GDM1 (cell line): ENCODE data around the gene DNAJB2.
"Not testable (repeated sequence)": the region's sequence is repeated elsewhere in the genome, so short reads cannot be mapped to it uniquely, and the experiment has no call there.

ENCODE experiments used
- DNase-seq: peaks from one replicate; lab custom pipeline; 2025; lab: John Stamatoyannopoulos, UW

DNAJB2 gene

DNA sequence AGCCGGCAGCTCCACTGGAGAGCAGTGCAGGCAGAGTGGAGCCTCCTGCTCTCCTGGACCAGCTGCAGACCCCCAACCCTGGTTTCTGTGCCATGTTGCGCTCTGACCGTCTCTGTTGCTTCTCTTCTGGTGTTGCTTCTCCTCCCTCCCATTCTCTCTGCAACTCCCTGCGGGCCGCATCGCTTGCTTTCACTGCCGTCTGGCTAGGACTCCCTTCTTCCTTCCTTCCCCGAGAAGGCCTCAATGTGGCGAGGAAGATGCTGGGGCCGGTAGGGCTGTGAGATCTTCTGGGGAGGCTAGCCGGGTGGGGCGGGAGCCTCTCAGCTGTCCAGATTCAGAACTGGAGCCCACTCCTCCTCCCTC lies 6.2 kb downstream of the DNAJB2 start:
- DNase-seq, result no peak

DNA sequence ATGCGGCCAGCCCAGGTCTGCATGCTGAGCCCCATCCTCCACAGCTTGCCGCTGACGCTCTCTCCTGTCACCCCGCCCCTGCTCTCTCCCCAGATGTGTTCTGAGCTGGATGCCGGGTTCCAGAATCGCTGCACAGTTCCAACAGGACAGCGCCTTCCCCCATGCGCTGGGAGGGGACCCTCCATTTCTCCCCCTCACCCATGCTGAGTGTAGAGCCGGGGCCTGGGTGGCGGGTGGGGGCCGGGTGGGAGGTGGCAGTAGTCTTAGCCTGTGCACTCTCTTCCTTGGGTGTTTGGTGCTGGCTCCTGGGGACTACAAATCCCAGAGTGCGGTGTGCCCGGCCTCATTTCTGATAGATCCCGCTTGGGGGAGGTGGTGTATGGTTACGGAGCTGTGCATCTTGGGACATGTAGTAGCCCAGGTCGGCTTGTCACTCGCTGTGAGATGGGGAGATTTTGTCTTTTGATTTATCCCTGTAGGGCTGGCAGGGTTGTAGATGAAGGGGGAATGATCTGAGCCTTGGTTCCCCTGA lies 6.8 kb downstream of the DNAJB2 start:
- DNase-seq, result no peak

DNA sequence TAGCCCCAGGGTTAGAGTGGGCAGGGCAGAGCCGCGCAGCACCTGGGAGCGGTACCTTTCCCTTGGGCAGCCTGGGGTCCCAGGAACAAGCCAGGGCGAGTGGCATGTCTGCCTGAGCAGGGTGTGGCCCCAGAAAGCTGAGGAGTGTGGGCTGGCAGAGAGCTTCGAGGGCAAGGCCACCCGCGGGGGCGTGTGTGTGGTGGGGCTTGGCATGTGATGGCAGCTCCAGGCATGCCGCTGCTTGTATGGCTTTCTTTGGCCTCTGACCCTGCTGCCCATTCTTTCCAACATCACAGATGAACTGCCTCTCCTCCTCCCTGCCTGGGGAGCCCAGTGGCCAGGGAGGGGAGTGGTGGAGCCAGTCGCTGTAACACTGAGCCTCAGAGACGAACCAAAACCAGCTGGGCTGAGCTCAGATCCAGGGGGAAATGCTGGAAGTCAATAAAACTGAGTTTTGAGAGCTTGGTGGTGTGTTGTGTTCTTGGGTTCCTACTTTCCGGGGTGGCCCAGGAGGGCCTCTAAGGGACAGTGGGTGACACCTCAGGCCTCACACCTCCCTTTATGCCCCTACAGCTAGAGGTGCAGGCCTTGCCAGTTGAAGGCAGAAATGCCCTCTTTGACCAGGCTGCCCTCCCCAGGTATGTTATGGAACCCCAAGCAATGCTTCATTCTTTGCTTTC lies 7.4 kb downstream of the DNAJB2 start:
- DNase-seq, result no peak

DNA sequence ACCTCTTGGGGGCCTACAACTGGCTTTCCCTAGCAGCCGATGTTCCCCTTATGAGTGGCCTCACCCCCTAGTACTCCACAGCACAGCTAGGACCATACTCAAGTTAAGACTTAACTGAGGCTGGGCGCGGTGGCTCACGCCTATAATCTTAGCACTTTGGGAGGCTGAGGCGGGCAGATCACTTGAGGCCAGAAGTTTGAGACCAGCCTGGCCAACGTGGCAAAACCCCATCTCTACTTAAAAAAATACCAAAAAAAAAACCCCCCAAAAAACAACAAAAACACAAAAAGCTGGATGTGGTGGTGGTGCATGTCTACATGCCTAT lies 7.9 kb downstream of the DNAJB2 start:
- DNase-seq, result not testable (repeated sequence)

DNA sequence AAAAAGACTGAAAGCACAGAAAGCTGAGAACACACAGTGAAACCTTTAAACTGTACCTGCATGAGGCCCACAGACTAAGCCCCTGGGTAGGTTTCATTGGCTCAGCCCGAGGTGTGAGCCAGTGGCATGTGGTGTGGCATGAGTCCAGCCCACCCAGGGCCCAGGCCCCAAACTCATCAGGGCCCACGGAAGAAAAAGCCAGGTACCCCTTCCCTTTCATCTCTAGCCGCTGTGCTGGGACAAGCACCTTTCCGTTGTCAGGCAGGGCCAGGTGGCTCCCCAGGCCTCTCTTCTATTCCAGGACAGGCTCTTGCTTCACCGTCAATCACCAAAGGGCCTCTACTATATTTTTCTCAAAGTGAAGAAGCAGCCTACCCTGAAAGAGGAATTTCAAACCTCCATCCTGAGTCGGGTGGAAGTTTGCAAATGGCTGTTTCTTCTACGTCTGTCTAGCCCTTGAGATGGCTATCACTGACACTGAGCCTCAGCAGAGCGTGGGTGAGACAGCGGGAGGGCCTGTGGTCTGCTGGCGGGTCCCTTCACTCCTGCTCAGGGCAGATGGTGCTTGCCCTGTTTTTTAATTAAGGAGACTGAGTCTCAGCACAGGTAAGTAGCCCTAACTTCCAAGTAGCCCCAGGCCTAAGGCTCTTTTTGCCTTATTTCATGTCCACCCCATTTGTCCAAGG lies 8.6 kb downstream of the DNAJB2 start:
- no peak for DNase-seq

DNA sequence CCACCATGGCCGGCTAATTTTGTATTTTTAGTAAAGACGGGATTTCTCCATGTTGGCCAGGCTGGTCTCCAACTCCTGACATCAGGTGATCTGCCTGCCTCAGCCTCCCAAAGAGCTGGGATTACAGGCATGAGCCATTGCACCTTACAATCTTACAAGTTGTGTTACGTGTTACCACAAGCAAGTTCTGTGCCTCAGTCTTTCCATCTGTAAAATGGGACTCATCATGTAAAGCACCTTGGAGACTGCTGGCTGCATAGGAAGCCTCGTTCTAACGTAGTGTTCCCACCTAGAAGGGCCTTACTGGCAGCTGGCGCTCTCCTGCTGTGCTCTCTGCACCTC lies 10.0 kb downstream of the DNAJB2 start:
- DNase-seq, result no peak

DNA sequence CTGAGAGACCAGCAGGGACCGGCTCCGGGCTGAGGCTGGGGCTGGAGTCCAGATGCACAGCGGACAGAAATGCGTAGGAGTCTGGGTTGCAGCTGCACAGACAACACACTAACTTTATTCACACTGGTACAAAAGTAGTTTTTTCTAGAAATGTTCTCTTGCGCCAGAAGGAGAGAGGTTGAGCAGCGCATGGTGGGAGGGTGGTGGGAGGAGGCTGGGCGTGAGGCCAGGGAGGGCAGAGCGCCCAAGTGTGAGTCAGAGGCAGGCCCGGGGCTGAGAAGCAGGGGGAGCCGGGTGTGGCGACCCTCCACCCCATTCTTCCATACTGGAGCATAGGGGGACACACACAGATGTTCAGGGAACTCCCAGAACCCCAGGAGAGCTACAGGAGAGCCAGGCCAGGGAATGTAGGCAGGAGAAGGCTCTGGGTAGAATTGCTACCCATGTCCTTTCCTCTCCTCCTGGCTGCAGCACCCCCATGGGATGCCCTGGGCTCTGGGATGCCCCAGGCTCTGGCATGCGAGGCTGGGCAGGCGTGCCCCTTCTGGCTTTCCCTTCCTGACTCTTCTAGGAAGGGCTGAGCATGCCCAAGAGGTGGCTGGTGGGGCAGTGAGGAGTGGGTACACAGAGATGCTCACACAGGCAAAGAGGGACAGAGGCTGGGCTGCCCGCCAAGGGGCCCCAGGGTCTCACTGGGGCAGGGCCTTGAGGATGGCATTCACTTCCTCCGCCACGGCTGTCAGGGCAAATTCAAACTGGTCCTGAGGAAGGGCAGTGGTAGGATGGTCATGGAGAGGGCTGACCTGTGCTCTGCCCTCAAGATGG lies 10.6 kb downstream of the DNAJB2 start:
- DNase-seq, result no peak

DNA sequence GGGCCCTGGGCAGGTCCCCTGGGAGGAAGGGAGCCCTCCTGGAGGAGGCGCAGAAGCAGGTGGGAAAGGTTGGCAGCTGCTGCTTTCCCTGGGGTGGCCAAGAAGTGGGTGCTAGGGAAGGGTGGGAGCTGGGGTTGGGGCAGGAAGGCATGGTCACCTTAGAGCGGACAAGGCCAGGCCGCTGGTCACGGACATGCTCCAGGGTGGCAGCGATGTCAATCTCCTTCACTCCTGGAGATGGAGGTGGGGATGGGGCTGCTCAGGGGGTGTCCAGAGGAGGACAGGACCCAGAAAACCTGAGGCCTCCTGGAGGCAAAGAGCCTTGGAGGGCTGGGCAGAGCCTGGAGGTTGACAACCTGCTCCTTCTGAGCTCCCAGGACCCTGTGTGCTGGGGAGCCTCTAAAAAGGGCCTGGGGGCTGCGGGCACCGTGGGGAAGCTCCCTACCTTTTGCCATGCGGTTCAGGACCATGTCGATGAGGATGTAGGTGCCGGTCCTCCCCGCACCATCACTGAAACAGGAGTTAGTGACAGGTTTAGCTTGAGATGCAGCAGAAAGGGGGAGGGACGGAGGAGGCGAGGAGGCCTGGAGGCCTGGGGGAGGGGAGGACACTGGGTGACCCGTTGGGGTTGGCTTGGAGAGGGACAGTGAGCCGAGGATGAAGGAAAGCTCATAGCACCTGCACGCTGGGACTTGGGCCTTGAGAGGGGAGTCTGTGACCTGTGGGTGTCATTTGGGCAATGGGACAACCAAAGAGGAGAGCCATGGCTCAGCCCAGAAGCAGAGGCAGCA lies 11.4 kb downstream of the DNAJB2 start:
- DNase-seq, result no peak

DNA sequence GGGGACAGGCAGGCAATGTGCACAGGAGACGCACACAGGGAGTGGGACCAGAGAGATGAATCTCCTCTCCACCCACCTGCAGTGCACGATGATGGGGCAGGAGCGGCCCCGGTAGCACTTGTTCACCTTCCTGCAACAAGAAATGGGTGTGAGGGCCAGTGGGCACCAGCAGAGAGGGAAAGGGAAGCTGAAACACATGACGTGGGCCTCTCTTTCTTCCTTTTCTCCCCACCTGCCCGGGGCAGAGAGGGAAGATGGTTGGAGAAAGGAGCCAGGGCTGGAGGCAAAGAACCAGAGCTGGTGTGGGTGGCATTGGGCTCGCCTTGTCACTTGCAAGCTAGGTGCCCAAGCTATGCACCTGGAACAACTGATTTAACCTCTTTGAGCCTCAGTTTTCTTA lies 12.2 kb downstream of the DNAJB2 start:
- DNase-seq, result no peak

DNA sequence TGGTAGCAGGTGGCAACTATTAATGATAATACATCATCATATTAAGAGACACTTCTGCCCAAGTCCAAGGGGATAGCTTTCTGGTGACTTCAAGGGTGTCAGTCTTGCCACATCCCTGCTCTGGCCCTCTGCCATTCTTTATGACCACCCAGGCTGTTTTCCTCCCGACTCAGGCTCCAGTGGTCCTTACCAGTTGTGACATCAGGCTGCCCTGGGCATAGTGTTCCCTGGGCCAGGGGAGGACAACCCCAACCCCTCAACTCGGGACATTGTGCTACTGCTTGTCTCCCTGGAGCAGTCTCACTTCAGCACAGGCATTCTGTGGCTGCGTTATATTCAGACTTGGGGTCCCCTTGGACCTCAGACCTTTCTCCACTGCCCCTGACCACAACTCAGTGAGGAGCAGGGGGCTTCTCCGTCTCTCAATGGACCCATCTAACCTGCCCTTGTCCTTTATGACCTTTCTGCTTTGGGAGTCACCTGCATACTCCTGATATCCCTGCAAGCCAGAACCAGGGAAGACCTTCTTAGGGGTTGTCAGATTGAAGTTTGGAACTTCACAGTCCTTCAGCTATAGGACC lies 12.8 kb downstream of the DNAJB2 start:
- DNase-seq, result no peak

DNA sequence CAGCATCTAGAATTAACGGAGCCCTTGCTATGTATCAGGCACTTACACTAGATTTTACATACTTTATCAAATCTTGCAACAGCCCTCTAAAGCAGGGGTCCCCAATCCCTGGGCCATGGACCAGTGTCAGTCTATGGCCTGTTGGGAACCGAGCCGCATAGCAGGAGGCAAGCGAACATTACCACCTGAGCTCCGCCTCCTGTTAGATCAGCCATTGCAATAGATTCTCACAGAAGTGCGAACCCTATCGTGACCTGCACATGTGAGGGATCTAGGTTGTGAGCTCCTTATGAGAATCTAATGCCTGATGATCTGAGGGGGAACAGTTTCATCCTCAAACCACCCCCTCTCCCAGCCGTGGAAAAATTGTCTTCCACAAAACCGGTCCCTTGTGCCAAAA lies 13.4 kb downstream of the DNAJB2 start:
- DNase-seq, result no peak

DNA sequence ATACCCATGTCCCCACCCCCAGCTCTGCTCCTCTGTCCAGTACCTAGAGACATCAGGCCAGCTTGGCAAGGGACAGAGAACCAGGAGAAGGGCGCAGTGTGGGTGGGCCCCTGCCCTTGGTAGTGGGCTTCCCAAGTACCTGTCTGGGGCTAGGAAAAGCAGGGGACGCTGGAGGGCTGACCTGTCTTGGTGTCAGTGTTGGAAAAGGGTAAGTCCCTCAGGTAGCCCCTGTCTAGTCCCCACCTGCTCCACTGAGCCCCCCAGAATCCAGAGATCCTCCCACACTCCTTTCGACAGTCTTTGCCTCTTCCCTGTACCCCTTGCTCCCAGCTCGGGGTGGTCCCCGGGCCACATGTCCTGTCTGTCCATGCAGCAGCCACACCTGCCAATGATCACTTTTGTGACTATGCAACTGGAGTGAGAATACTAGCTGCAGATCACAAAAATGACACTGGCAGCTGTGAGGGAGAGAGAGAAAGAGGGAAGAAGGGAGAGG lies 14.6 kb downstream of the DNAJB2 start:
- no peak for DNase-seq

DNA sequence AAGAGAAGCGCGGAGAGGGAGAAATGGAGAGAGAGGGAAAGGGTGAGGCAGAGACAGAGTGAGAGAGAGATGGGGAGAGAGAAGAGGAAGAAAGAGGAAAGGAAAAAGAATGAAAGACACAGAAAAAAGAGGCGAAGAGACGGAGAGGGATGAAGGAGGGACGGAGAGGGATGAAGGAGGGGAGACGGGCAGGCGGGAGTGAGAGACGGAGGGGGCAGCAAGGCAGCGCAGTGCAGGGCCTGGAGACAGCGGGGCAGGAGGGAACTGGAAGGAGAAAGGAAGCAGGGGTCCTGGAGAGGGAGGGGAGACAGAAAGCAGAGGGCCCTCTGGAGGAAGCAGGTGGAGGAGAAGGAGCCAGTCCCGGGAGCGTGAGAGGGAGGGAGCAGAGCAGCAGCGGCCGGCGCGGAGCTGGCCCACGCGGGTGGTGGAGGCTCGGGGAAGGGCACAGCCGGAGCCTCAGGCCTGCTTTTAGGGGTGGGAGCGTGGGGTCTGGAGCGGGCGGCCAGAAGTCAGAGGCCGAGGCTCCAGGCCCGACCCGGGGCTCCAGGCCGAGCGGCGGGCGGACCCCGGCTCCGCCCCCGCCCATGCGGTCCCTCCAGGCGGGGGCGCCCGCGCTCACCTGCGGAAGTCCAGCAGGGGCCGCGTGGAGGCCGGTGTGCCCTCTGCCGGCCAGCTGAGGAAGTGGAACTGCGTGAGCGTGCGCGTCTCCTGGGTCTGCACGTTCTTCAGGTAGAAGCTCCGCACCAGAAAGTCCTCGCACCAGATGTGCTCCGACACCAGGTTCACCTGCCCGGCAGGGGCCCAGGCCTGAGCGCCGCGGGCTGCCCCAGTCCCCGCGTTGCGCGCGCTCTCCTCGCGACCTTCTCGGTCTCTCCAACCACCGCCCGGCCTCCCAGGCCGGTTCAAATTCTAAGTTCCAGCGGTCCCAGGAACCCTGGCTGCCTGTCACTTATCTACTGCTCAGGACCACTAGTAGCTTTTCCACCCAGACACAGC lies 15.5 kb downstream of the DNAJB2 start:
- peak; percentile 82 for DNase-seq

DNA sequence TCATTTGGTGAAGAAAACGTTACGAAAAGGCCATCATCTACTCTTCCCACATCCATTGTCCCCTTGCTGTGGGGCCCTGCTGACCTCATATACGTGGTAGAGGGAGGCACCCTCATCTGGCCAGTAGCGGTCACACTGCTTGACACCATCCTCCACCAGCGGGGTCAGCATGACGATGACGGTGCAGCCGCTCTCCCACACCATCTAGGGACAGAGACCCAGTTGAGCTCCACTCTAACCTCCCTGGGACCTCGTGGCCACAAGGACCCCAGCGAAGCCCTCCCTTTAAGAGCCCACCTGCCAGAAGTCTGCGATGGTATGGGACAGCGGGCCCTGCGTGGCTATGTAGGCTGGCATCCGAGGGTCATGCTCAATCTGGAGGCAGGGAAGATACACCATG lies 17.0 kb downstream of the DNAJB2 start:
- no peak for DNase-seq

DNA sequence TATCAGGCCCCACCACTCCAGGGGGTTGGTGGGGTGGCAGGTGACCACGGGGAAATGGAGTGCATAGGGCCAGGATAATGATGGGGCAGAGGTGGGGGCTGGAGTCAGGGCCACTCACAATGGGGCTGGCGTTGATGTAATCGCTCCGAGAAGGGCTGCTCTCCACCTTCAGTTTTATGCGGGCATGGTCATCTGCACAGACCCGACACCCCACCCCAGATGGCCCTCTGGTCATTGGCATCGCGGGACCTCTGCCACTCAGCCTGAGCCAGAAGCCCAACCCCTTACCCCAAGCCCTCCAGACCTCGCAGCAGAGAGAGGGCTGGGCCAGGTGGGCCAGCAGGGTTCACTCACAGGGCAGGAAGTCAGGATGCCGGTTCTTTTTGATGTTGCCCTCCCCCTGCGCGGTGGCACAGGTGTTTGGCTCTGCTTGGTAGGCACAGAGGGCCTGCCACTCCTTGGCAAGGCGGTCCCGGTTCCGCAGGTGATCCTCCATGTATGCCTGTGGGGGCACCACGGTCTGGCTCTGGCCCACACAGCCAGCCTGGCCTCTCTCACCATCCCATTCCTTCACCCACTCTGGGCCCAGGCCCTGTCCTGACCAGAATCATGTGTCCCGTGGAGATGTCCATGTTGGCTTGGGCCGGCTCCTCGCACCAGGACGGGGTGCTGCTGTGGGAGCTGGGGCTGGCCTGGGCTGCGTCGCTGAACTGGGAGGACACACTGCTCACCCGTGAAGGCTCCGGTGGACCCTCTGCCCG lies 17.6 kb downstream of the DNAJB2 start:
- DNase-seq, result no peak

DNA sequence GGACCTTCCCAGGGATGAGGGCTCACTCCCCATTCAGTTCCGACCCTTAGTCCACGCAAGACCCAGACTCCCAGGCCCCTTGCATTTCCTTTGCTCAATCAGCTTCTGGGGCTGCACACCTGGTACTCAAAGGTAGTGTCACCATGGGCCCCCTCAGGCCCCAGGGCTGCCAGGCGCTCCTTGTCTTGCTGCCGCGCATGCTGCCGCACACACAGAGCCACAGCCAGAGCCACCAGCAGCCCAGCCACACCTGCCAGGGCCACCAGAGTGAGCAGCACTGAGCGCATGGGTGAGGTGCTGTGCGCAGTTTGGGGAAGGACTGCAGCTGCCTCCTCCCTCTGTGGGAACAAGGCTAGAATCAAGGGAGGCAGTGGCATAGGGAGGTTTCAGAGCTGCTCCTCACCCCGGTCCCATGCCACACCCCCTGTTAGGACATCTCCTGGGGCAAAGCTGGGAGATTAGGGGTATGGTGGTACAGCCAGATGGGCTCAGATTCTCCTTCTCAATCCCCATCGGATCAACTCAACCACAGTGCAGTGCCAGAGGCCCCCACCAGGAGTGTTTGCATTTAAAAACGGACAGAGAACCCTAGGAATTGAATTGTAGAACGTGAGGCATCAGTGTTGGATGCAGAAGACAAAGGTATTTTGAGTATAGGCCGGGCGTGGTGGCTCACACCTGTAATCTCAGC lies 18.7 kb downstream of the DNAJB2 start:
- no peak for DNase-seq

DNA sequence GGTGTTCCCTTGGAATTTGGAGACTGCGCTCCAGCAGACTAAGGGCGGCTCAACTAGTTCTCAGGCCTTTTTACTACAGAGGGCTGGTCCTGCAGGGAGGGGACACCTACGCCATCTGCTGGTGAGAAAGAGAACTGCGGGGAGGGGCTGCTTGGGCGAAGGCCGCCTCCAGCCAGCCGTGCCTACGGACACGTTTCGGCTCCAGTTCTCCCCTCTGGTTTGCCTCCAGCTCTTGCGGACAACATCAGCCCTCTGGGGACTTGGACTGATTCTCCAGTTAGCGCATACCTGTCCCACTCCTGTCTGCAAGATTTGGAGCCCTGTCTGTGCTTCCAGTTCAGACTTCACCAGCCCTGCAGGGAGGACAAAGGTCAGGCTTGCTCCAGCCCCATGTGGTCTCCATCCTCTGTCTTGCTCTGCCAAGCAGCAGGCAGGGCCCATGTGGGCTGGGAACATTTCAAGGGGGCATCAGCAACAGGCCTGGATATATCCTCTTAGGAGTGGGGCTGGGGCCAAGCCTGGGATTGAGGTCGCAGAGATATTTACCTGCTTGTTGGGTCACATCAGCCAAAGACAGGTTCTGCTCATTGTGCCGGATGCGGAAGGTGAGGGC lies 19.7 kb downstream of the DNAJB2 start:
- DNase-seq, result peak; percentile 51

DNA sequence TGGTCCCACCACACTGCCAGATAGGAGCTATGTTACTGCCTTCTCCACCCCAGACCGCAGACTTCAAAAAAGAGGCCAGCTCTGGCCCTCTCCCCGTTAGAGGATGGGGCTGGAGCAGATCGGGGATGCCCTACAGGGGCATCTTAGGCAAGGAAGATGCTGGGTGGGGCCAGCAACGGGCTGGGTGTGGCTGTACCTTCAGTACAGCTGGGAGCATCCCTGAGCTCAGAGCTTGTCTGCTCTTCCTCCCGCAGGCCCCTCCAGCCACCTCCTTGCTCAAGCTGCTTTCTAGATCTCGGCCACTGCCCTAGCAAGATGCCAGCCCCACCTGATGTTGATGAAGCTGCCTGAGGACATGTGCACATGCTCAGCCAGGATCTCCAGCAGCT lies 20.2 kb downstream of the DNAJB2 start:
- no peak for DNase-seq

DNA sequence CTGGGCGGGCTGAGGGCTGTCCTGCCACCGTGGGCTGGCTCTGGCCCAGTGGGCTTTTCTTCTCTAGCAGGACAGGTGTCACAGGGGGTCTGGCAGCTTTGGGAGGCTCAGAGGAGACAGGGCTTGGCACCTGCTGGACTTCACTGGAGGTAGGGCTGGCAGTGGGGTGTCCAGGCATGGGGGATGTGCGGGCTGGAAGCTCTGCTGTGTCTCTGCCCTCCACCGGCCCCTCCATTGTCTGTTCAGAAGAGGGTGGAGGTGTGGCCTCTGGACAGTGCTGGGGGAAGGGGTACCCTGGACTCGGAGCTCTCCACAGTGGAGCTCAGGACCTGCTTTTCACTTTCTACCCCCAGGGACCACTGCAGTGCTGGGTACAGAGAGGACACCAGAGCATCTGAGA lies 20.9 kb downstream of the DNAJB2 start:
- no peak for DNase-seq
